Stromal cell of bone marrow (primary cell): Measurements from ENCODE around the gene ZBTB25.

Experiments used
- DNase-seq: peaks from one replicate; pipeline ENCODE4 v3.0.0-alpha.2; 2012; ENCODE audit warnings: low read depth

Gene ZBTB25

DNA sequence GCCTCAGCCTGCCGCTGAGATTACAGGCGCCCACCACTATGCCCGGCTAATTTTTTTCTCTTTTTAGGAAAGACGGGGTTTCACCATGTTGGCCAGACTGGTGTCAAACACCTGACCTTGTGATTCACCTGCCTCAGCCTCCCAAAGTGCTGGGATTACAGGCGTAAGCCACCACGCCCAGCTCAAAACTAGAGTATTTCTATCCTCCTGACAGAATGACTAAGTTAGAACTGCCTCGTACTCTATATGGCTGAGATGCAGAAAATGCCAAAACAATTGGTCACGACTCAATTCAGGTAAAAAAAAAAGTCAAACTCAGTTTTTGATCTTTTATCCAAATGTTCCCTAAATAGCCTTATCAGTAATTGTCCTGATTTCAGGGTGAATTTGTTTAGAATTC is 27.2 kb downstream of the ZBTB25 start:
- no peak for DNase-seq

DNA sequence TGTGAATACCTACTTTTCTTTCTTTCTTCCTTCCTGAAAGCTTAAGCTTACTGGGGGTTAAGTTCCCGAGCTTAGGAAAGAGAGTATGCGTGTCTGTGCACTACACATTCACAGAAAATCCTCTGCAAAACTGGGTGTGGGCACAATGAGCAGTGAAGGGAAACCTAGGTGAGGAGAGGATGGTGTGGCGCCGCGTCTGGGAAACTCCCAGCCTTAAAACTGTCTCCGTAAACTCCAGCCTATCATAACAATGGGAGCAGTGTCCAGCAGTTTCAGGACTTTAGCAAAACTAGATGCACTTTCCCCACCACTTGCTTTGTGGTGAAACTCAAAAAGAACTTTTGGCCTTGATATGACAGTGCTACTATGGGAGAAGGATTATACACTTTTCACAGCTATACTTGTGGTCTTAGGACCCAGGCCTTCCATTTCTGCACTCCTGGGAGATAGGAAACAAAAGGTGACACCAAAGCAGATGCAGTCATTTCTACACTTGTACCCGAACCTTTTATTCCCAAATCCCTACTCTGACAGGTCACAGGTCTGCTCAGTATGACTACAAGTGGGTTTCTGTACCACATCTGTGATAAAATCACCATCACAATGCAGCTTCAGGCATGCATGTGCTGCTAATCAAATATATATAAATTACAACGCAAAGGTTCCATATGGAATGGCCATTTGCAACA is 27.9 kb downstream of the ZBTB25 start:
- no peak for DNase-seq

DNA sequence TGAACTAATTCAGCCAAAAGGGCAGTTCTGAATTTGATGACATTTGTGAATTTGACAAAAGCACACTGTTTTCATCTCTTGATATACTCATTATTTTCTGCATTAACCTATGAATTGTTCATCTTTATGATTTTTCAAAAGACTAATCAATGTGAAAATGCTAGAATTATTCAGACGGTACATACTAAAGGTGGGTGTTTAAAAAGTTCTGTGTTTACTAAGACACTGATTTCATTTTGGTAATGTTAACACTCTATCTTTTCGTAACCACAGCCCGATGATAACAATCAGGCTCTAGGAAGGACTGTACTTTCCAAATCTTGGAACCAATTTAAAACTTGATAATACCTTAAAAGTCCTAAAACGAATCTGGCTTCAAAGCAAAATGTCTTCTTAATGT is 28.9 kb downstream of the ZBTB25 start:
- DNase-seq, result no peak

DNA sequence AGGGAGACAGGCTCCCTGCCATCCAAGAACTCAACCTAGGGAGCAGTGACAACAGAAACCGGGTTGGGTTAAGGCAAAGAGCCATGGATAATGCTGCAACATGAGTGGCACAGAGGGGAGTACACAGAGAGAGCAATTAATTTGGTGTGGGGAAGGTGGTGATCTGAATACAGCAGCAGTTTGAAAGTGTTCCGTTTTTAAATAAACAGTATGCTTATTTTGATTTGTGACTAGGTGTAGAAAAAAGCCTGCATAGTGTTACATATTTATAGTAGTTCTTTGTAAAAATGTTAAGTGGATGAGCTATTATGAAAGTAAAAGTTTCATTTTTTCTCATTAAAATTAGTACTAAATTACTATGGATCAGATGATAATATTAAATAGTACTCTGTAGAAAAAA is 29.6 kb downstream of the ZBTB25 start:
- DNase-seq, result no peak

DNA sequence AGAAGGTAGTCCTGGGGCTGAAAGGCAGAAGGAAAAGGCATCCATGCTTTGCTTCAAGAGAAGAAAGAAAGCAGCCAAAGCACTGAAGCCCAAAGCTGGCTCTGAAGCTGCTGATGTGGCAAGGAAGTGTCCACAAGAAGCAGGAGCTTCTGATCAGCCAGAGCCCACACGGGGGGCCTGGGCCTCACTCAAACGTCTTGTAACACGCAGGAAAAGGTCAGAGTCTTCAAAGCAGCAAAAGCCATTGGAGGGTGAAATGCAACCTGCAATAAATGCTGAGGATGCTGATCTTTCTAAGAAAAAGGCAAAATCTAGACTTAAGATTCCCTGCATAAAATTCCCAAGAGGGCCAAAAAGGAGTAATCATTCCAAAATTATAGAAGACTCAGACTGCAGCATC is 35.2 kb downstream of the ZBTB25 start:
- no peak for DNase-seq

DNA sequence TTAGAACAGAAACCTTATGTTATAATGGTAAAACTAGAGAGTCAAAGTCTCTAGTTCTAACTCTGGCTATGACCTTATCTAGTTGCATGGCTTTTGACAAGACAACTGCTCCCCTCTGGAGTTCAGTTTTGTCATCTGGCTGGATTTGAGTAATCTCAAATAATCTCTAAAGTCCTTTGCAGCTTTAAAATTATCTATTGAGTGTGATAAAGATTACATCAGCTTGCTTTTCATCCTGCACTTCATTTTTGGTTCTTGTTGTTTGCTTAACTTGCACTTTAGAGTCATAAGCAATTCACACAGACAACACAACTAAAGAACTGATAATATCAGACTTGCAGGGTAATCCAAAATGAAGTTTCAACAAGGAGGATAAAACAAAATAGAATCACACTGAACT is 36.1 kb downstream of the ZBTB25 start:
- DNase-seq, result no peak

DNA sequence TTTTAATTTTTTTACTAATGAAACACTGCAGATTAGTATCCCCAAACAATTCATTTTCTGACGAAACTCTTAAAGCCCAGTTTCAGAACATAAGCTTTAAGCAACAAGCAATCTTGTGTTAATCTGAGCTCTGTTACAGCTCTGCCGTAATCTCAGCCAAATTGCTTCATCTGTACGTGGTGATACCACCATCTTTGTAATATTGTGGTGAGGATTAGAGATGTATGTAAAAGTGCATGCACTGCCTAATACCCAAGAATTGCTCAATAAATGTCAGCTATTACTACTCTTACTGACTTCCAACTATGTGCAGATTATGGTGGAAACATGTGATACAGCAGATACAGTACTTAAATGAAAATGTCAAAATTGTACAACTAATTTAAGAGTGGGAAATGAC is 36.5 kb downstream of the ZBTB25 start:
- no peak for DNase-seq

DNA sequence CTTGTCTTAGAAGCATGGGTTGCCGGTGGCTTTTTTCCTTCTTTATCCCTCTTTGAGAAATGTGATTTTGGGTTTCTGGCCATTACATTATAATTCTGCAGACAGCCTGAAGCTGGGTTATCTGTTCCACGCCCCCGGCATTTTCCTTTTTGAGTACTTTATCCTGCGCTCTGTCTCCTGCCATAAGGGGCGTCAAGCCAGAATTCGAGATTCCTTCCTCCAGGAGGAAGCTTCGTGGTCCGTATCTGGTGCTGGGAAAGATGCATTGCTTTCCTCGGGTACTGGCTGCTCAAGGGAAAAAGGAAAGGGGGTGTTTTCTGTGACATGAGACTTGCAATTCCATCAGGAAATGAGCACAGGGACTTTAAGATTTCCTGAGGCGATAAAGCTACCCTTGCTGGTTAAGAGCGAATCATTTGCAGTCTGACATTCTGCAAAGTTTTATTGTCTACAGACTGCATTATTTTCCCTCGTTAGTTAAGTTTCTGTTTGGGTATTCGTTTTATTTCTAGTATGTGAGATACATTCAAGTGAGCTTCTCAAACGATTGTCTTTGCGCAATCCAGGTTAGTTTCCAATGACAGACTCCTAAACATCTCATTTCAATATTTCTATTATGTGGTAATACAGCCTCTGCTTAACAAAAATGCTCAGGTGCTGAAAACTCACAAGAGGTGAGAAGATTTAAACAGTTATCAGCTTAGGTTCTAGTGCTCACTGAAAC is 37.6 kb downstream of the ZBTB25 start:
- no peak for DNase-seq

DNA sequence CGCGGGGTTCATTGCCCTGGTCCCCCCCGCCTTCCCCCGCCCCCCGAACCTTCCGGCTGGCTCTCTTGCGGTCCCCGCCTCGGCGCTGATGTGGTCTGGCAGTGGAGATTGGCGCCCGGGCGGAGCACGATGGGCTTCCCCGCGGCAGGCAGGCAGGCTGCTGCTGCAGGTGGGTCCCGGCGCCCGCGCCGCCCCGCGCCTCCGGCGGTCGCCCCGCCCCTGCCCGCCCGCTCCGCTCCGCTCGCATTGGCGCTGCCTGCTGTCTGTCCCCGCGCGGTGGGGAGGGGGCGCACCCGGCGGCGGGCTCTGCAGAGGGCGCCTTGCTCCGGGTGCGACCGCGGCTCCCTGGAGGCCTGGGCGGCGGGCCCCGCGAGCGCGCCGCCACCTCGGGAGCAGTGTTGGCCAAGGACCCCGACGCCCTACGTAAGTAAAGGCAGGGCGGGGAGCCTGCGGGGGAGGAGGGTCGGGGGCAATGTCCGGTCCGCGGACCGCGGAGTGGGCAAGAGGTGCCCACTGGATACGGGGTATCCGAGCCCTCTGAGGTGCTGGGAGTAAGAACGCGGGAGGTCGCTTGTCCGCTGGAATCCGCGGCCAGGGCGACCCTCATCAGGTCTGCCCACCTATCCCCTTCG is 38.3 kb downstream of the ZBTB25 start, which contains the start of gene AKAP5:
AKAP5 (plus strand) TSS at position 309 of the 632 bp plus-strand sequence. CDS start 2,896 bp downstream, outside the sequence.
- DNase-seq, result no peak

DNA sequence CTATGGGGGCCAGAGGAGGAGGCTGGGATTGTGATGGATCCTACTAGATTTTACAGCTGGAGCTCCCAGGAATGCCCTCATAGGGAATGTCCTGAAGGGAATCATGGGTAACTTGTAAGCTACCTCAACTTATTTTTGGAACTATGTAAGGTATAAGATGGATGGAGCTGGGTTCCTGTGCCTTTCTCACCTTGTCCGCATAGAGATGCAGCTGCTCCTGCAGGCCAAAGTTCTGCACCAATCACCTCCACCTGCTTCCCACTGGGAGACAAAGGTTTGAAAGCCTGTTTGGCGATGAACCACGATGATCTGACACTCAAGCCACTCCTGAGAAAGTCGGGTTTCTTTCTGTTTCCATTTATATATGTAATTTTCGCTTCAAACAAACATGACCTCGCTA is 39.0 kb downstream of the ZBTB25 start:
- no peak for DNase-seq

DNA sequence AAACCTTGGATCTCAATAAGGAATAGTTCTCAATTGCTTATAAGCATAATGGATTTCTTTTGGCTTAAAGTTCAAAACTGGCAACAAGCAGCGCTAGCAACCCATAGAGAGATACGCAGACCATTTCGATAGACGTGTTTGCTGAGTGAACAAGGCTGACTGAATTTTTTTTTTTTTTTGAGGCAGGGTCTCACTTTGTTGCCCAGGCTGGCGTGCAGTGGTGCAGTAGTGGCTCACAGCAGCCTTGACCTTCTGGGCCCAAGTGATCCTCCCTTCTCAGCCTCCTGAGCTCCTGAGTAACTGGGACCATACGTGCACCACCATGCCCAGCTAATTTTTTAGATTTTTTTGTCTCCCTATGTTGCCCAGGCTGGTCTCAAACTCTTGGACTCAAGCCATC is 39.8 kb downstream of the ZBTB25 start:
- DNase-seq, result no peak

DNA sequence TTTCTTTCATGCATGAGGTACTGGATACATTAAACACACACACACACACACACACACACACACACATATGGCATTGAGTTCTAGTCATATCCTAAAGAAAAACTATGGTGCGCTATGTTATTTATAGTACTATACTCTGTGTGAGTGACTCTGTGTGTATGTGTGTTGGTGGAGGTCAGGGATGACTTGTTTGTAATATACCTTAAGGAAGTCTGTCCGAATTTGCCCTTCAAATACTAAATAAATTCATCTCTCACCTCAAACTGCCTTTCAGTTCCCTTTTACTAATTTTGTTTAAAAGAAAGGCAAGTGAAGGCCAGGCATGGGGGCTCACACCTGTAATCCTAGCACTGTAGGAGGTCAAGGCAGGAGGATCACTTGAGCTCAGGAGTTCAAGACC is 40.4 kb downstream of the ZBTB25 start:
- DNase-seq, result no peak

DNA sequence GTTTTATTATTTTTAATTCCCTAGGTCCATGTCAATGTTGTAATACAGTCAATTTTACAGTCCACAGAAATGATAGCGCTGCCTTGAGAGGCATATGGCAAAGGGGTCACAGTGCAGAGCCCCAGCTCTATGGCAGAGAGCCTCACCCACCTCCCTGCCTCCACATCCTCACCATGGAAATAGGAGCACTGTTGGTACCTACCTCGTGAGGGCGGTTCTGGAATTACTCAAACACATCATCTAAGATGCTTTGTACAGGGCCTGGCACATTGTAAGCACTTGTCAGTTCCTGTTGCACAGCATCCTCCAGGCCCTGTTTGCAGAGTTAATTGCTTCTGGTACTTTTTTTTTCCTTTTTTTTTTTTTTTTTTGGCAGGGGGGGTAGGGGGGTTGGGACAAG is 42.4 kb downstream of the ZBTB25 start:
- no peak for DNase-seq

DNA sequence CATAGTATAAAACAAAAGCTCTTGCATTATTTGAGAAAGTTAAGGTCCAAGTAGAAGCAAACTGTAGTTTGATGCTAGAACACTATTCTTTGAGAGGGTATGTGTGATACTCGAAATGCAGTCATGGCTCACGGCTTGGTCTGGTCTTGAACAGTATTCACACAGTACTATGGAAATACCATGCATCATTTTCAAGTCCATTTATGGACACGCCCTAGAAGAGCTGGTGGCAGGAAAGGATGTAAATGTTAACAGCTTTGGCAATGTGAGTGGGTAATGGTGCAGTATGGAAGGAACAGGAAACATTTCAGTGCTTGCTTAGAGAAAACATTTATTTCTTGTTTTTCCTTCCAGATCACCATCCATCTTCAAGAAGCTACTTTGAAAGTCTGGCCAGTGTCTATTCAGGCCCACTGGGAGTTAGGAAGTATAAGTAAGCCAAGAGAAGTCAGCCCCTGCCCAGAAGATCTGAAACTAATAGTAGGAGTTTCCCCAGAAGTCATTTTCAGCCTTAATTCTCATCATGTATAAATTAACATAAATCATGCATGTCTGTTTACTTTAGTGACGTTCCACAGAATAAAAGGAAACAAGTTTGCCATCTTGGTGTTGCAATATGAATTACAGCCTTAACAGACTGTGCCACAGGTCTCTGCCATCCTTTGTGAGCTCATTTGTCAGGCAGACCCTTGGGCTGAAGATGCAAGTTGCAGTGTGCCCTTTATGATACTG is 44.1 kb downstream of the ZBTB25 start:
- DNase-seq, result no peak

DNA sequence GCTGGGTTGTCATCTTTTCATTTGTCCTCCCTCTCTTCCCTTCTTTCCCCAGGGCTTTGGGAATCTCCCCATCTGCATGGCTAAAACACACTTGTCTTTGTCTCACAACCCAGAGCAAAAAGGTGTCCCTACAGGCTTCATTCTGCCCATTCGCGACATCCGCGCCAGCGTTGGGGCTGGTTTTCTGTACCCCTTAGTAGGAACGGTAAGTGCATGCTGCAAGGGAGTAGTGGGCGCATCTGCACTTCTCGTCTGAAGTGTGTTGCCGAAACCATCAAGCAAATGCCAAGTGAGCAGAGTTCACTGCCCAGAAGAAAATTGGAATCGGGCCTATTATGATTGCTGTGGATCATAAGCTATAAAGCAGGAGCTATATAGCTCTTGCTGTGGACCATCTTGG is 49.0 kb downstream of the ZBTB25 start:
- DNase-seq, result no peak

DNA sequence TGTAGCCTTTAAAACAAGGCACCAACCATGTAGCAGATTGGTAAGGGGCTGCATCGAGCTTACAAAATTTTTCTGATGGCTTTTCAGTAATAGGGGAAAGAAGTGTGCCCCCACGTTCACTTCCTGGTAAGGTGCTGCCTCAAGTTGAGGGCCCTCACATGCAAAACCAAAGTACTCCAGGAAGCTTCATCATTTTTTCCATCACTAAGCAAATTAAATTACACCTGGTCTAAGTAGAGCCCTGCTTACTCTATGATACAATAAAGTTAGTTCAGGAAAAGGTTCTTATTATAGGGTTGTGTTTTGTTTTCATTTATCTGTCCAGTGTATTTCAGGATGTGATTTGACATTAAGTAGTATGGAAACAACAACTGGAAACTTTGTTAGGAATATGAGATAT is 53.4 kb downstream of the ZBTB25 start:
- DNase-seq, result no peak

DNA sequence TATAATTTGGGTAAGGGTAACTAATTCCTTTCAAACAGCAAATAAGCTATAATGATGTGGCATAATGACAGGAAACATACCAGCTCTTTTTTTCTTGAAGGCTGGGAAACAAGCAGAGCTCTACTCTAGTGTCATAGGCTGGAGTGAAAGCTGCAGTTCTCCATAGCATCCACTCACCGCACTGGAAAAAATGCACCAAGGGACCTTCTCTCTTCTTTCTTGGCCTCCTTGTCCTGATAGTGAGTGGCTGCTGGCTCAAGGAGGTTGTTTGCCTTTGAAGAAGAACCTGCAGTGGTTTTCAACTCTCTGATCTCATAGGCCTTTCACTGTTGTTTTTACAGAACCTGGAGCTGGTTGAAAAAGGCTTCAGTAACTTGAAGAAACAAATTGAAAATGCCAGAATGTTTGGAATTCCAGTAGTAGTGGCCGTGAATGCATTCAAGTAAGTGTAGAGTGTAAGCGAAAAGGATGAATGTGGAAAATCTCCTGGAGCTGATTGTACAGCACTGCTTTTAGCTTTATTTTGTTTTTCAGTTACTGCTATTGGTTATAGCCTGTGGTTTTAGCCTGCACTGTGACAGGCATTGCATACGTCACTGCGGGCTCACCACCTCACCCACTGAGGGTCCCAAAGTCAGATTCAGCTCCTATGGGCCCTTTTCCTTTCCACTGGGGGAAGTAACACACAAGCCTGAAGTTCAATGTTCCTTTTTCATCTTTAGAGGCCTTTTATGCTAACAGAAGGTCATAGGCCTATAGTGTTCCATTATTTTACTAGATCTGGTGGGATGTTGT is 55.6 kb downstream of the ZBTB25 start:
- DNase-seq, result no peak

DNA sequence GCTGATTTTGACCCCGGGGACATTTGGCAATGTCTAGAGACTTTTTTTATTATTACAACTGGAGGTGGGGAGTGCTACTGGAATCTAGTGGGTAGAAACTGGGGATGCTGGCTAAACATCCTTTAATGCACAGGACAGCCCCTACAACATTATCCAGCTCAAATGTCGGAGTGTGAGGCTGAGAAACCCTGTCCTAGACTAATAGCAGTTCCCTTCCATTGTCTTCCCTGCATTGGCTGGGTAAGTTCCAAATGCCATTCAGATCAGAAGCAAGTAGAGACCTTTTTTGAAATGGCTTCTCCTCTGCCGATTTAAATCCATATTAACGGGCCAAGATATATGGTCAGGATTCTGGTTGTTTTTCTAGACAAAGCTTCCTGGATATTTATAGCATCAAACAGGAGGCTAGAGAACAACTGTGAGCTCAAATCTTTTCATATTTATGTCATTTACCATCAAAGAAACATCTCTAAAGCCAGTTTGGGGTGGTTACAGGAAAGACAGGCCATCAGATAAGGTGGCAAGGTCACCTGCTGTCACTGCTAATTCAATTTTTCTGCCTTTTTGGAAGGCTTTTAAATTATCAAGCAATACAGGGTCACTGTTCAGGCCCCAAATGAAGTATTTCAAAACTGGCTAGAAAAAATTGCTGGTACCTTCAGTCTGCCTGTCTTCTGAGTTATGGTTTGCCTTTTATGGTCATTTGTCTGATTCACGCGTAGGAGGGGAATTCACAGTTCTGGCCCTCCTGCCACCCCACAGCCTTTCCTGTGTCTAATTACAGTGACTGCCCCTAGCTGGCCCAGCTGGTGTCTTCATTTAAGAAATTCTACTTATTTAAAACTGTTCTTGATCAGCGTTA is 58.4 kb downstream of the ZBTB25 start:
- DNase-seq, result no peak

DNA sequence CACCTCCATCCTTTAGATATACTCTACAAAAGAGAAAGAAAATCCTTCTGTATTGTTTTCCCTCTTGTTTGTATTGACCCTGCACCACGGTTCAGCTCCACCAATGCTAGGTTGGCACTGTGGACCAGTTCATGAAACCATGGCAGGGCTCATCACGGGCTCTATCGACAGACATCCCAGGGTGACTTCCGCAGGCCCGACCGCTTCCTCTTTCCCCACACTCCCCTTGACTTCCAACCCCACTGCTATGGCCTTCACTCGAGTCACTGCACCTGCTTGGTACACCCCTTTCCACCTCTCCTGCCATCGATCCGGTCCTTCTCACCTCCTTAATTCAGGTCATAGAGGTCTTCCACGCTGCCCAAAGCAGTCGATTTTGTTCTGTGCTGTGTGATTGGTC is 59.5 kb downstream of the ZBTB25 start:
- no peak for DNase-seq

DNA sequence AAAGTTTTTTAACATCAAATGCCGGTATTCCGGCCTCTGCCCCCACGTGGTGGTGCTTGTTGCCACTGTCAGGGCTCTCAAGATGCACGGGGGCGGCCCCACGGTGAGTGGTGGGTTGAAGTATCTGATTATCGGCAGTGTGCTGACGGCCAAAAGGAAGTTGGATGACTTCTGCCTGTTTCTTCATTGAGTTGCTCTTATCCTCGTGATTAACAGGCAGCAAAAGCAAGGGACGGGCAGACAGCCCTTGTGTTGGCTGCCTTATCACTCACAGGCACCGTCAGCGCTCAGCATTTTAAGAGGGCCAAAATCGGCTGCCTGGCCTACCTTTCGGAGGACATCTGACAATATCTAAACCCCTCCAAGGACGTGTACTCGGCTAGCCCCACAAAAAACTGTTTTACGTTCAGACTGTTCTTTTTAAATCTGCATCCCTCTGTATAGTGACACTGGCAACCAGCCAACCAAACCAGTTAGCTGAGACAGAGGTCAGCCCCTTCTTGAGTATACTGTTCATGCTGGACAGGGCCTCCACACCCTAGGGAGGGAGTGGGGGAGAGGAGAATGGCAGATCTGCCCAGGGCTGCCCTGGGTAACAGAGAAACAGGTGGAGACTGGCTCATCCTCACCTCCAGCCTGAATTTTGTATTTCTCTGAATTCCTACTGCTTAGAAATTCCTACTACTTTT is 61.2 kb downstream of the ZBTB25 start:
- no peak for DNase-seq
